H1 (cell line): ENCODE results near the gene RASAL2. TPM values are rescaled to one million over a fixed set of nuclear protein-coding genes. Genes with fewer than 3 reads are reported as not detected.
A peak's percentile ranks its signal among the peaks of the same experiment; 100 is the strongest.

Experiments used
- CTCF ChIA-PET: fragments of 300-600 bp; sonication (Branson Sonifier 250); formaldehyde crosslinking; loops from one replicate; lab custom pipeline; 2021; ENCODE audit not compliant: partially characterized antibody; lab: Charles Lee
- POLR2A ChIA-PET: fragments of 300-600 bp; sonication (Branson Sonifier 250); formaldehyde crosslinking; loops from one replicate; lab custom pipeline; 2021; ENCODE audit warnings: inconsistent platforms; ENCODE audit not compliant: partially characterized antibody; lab: Charles Lee
- DNase-seq, 2 experiments: peaks; one replicate each; pipeline versions ENCODE4 v3.0.0 to v3.0.0-alpha.2; 2010 to 2022; ENCODE audit warnings: low spot score in 2 of 2, low read depth in 1 of 2, mixed read lengths in 1 of 2
- FAIRE-seq: peaks from 2 replicates; lab custom pipeline; 2011; peaks lifted over from hg19 to GRCh38; lab: Jason Lieb, UNC
- H2AFZ ChIP-seq: 2 replicates; pipeline ENCODE4 v1.8.1; 2012; ENCODE audit warnings: low read length, inconsistent platforms
- H2AK5ac ChIP-seq: 2 replicates; pipeline ENCODE4 v1.6.1; 2013; ENCODE audit warnings: low read depth, low read length
- H2BK120ac ChIP-seq: replicated peaks from 2 replicates; pipeline ENCODE3; 2013; ENCODE audit warnings: low read depth, low read length, inconsistent platforms
- H2BK12ac ChIP-seq: 2 replicates; pipeline ENCODE4 v1.6.1; 2013; ENCODE audit warnings: low read depth, low read length
- H2BK15ac ChIP-seq: 2 replicates; pipeline ENCODE4 v1.6.1; 2013; ENCODE audit warnings: low read length
- H2BK20ac ChIP-seq: 2 replicates; pipeline ENCODE4 v1.6.1; 2013; ENCODE audit warnings: low read length
- H2BK5ac ChIP-seq: 2 replicates; pipeline ENCODE4 v1.6.1; 2013; ENCODE audit warnings: low read depth, low read length
- H3K14ac ChIP-seq: 2 replicates; pipeline ENCODE4 v1.6.1; 2013; ENCODE audit warnings: inconsistent platforms; ENCODE audit not compliant: insufficient read length
- H3K18ac ChIP-seq: 2 replicates; pipeline ENCODE4 v1.6.1; 2013; ENCODE audit warnings: low read length; ENCODE audit errors: extremely low read depth
- H3K23ac ChIP-seq: 2 replicates; pipeline ENCODE4 v1.6.1; 2013; ENCODE audit warnings: inconsistent platforms; ENCODE audit not compliant: insufficient read length
- H3K23me2 ChIP-seq: 2 replicates; pipeline ENCODE4 v1.6.1; 2013; ENCODE audit warnings: low read depth, low read length
- H3K27ac ChIP-seq: 2 replicates; pipeline ENCODE4 v1.6.1; 2011; ENCODE audit warnings: low read depth, low read length, inconsistent platforms
- H3K27me3 ChIP-seq, 4 experiments: replicated peaks in 1 of 4; 1 replicate in 1 of 4; 2 replicates in 3 of 4; pipeline versions ENCODE4 v1.6.1 to v1.8.1; 2011 to 2013; ENCODE audit warnings: low read length in 3 of 4, mild to moderate bottlenecking in 3 of 4, inconsistent platforms in 2 of 4, mixed read lengths in 2 of 4, moderate library complexity in 1 of 4; ENCODE audit not compliant: control insufficient read depth in 3 of 4, insufficient read depth in 3 of 4; ENCODE audit errors: extremely low read depth in 1 of 4
- H3K36me3 ChIP-seq, 4 experiments: 2 replicates each; pipeline versions ENCODE4 v1.6.1 to v1.8.1; 2011 to 2013; ENCODE audit warnings: mild to moderate bottlenecking in 4 of 4, low read length in 3 of 4, moderate library complexity in 2 of 4, control low read depth in 1 of 4, inconsistent platforms in 1 of 4; ENCODE audit not compliant: insufficient read depth in 4 of 4, control insufficient read depth in 2 of 4
- H3K4ac ChIP-seq: replicated peaks from 2 replicates; pipeline ENCODE3; 2013; ENCODE audit warnings: low read length, low read depth, mixed read lengths, inconsistent platforms; ENCODE audit not compliant: insufficient read length
- H3K4me1 ChIP-seq, 4 experiments: replicated peaks in 1 of 4; 1 replicate in 1 of 4; 2 replicates in 3 of 4; pipeline versions ENCODE4 v1.6.1 to v1.8.1; 2011 to 2013; ENCODE audit warnings: low read length in 3 of 4, inconsistent platforms in 2 of 4, mixed read lengths in 1 of 4; ENCODE audit not compliant: insufficient read depth in 4 of 4, control insufficient read depth in 3 of 4
- H3K4me2 ChIP-seq, 2 experiments: 2 replicates each; pipeline versions ENCODE4 v1.6.1 to v1.8.1; 2011 to 2013; ENCODE audit warnings: low read depth in 2 of 2, low read length in 2 of 2, control low read depth in 1 of 2, inconsistent platforms in 1 of 2, mild to moderate bottlenecking in 1 of 2; ENCODE audit not compliant: insufficient read depth in 1 of 2
- H3K4me3 ChIP-seq, 4 experiments: fragments of 200-600, 300-600 bp in 1 of 4; sonication (generic), shearing (Covaris generic), sonication (Bioruptor Twin) in 1 of 4; 2 replicates each; pipeline versions ENCODE4 v1.5.1 to v1.8.1; 2011 to 2016; ENCODE audit warnings: low read length in 4 of 4, low read depth in 3 of 4, control low read depth in 2 of 4, inconsistent platforms in 2 of 4, mild to moderate bottlenecking in 2 of 4, mixed read lengths in 1 of 4, moderate library complexity in 1 of 4; ENCODE audit not compliant: insufficient read depth in 2 of 4; ENCODE audit errors: extremely low read depth in 1 of 4
- H3K56ac ChIP-seq: replicated peaks from 2 replicates; pipeline ENCODE3; 2013; ENCODE audit warnings: low read depth, mild to moderate bottlenecking, mixed read lengths, low read length, inconsistent platforms; ENCODE audit not compliant: insufficient read length
- H3K79me1 ChIP-seq: 2 replicates; pipeline ENCODE4 v1.6.1; 2013; ENCODE audit warnings: low read depth, low read length, control low read depth
- H3K79me2 ChIP-seq, 2 experiments: 2 replicates each; pipeline versions ENCODE4 v1.6.1 to v1.8.1; 2012 to 2013; ENCODE audit warnings: low read length in 2 of 2, mild to moderate bottlenecking in 2 of 2, inconsistent platforms in 1 of 2; ENCODE audit not compliant: insufficient read depth in 2 of 2, control insufficient read depth in 1 of 2
- H3K9ac ChIP-seq, 4 experiments: replicated peaks in 1 of 4; 1 replicate in 1 of 4; 2 replicates in 3 of 4; pipeline versions ENCODE4 v1.6.1 to v1.8.1; 2011 to 2013; ENCODE audit warnings: low read depth in 3 of 4, low read length in 3 of 4, control low read depth in 2 of 4, mild to moderate bottlenecking in 2 of 4, moderate library complexity in 2 of 4, inconsistent platforms in 1 of 4; ENCODE audit errors: extremely low read depth in 1 of 4
- H3K9me3 ChIP-seq, 2 experiments: 2 replicates each; pipeline versions ENCODE4 v1.6.1 to v1.8.1; 2012 to 2013; ENCODE audit warnings: mild to moderate bottlenecking in 2 of 2, moderate library complexity in 2 of 2, control low read depth in 1 of 2, inconsistent platforms in 1 of 2, low read depth in 1 of 2, low read length in 1 of 2, mixed read lengths in 1 of 2; ENCODE audit not compliant: insufficient read depth in 2 of 2
- H4K20me1 ChIP-seq, 2 experiments: replicated peaks in 1 of 2; 2 replicates each; pipeline versions ENCODE3 to v1.8.1; 2011 to 2013; ENCODE audit warnings: inconsistent platforms in 2 of 2, low read length in 2 of 2, mild to moderate bottlenecking in 1 of 2; ENCODE audit not compliant: insufficient read depth in 2 of 2, control insufficient read depth in 1 of 2
- H4K5ac ChIP-seq: 2 replicates; pipeline ENCODE4 v1.6.1; 2013; ENCODE audit warnings: low read length, low read depth, mixed read lengths, inconsistent platforms; ENCODE audit not compliant: insufficient read length
- H4K8ac ChIP-seq: 2 replicates; pipeline ENCODE4 v1.8.0; 2013; ENCODE audit warnings: mild to moderate bottlenecking, moderate library complexity, low read length, inconsistent platforms; ENCODE audit not compliant: insufficient read depth; ENCODE audit errors: extremely low read depth
- H4K91ac ChIP-seq: replicated peaks from 2 replicates; pipeline ENCODE3; 2013; ENCODE audit warnings: low read length, mixed read lengths, inconsistent platforms; ENCODE audit not compliant: insufficient read length
- BCL11A ChIP-seq, 2 experiments: IDR thresholded peaks; one replicate each; pipeline ENCODE4 v1.6.1; 2011; ENCODE audit warnings: low read depth in 2 of 2, low read length in 2 of 2, mild to moderate bottlenecking in 2 of 2
- CHD2 ChIP-seq: IDR thresholded peaks from 2 replicates; pipeline ENCODE4 v1.6.1; 2012; ENCODE audit warnings: low read length, improper control_type of control experiment
- CTCF ChIP-seq, 3 experiments: IDR thresholded peaks; 1 replicate in 2 of 3; 2 replicates in 1 of 3; pipeline versions ENCODE4 v1.5.1 to v1.6.1; 2011; ENCODE audit warnings: low read length in 3 of 3, mild to moderate bottlenecking in 3 of 3, inconsistent platforms in 2 of 3, low read depth in 1 of 3, moderate library complexity in 1 of 3; ENCODE audit not compliant: insufficient read depth in 1 of 3; ENCODE audit errors: control extremely low read depth in 1 of 3
- KDM1A ChIP-seq: fragments of 200-600, 300-600 bp; sonication (generic); IDR thresholded peaks from 2 replicates; pipeline ENCODE4 v1.7.1; 2016; ENCODE audit warnings: mild to moderate bottlenecking, low read length, borderline replicate concordance
- RAD21 ChIP-seq, 2 experiments: IDR thresholded peaks in 1 of 2; conservative IDR thresholded peaks in 1 of 2; 2 replicates each; pipeline ENCODE4 v1.6.1; 2011; ENCODE audit warnings: low read depth in 2 of 2, low read length in 2 of 2, improper control_type of control experiment in 1 of 2, inconsistent platforms in 1 of 2, mild to moderate bottlenecking in 1 of 2, moderate library complexity in 1 of 2
- SIN3A ChIP-seq, 2 experiments: IDR thresholded peaks in 1 of 2; conservative IDR thresholded peaks in 1 of 2; 2 replicates each; pipeline ENCODE4 v1.6.1; 2011 to 2012; ENCODE audit warnings: low read length in 2 of 2, improper control_type of control experiment in 1 of 2, low read depth in 1 of 2, mild to moderate bottlenecking in 1 of 2
- TEAD4 ChIP-seq: IDR thresholded peaks from 2 replicates; pipeline ENCODE4 v1.6.1; 2012; ENCODE audit warnings: low read depth, low read length, inconsistent platforms, mixed read lengths
- USF2 ChIP-seq: IDR thresholded peaks from 2 replicates; pipeline ENCODE4 v1.6.1; 2011; ENCODE audit warnings: low read length, improper control_type of control experiment
- WGBS, 2 experiments: shearing (Covaris generic) in 1 of 2; methylation state at CpG; one replicate each; pipeline versions ENCODE4 v1.1.6 to v1.1.7; 2013 to 2015; ENCODE audit warnings: low lambda C conversion rate in 2 of 2, mixed read lengths in 2 of 2, inconsistent platforms in 1 of 2, low coverage in 1 of 2, missing lambda C conversion rate in 1 of 2; ENCODE audit not compliant: insufficient replicate concordance in 2 of 2, insufficient coverage in 1 of 2, insufficient read length in 1 of 2; ENCODE audit errors: extremely low coverage in 1 of 2, missing lambda C conversion rate in 1 of 2; 5-methylcytosine and 5-hydroxymethylcytosine counted together
- polyA plus RNA-seq, 7 experiments: library from polyadenylated mRNA; depleted of rRNA in 3 of 7; stranded (reverse) in 5 of 7; unstranded in 2 of 7; fragments of >200 nt in 5 of 7; fragments of 200-250 nt in 2 of 7; gene quantifications; 1 replicate in 5 of 7; 2 replicates in 1 of 7; 4 replicates in 1 of 7; pipeline versions ENCODE4 v1.2.1 to v1.2.3, GENCODE V29; 2011 to 2013; ENCODE audit warnings: missing spikeins in 2 of 7, mixed read lengths in 2 of 7
- total RNA-seq: library from RNA; stranded (reverse); fragmentation: NEBNext Ultra II Directional; extraction: Animal tissue kit (Norgen Biotek cat#: 25700); gene quantifications from 2 replicates; pipeline ENCODE4 v1.2.1, GENCODE V29; 2021

RASAL2 gene
- total and polyA plus RNA-seq, 2 of the 8 experiments (the other 6 are each of a cell fraction or from before 2014, with no cell fraction given): 15.9 to 32.5 TPM

- Histone ChIP-seq H3K79me1 (no peaks in the 10 kb centered on the region; the same call in 1 of the 2 replicates), H3K27me3 (no peaks in the 10 kb centered on the region), H2BK5ac (no peak within 1 kb of the TSS), H2BK20ac (no peak within 1 kb of the TSS), H3K23me2 (no peaks in the 10 kb centered on the region), H2AFZ (peak within 1 kb of the TSS; percentile 51), H2BK120ac (no peak within 1 kb of the TSS), H3K79me2 (no peaks in the 10 kb centered on the region), H3K9ac (no peak within 1 kb of the TSS), H3K56ac (no peak within 1 kb of the TSS), H4K20me1 (no peaks in the 10 kb centered on the region), H4K8ac (peak within 1 kb of the TSS; percentile 69; the same call in 1 of the 2 replicates), H3K4me3 (no peak within 1 kb of the TSS), H3K14ac (no peak within 1 kb of the TSS), H3K9me3 (no peaks in the 10 kb centered on the region), H3K4me1 (peaks cover 0 to 2% (median under 1%) of the 10 kb centered on the region in 4 experiments; a peak in 1 of 7 replicates), H4K5ac (no peak within 1 kb of the TSS), H2AK5ac (no peak within 1 kb of the TSS), H3K18ac (no peak within 1 kb of the TSS), H3K4ac (no peak within 1 kb of the TSS), H3K23ac (no peak within 1 kb of the TSS), H2BK12ac (no peak within 1 kb of the TSS), H3K36me3 (no peaks in the 10 kb centered on the region), H3K4me2 (no peak within 1 kb of the TSS), H2BK15ac (no peak within 1 kb of the TSS), H3K27ac (no peak within 1 kb of the TSS), H4K91ac (no peak within 1 kb of the TSS)
- DNase-seq: no peak
- POLR2A ChIA-PET: interaction anchor here (0.5 to 0.8 kb wide), 2 partner anchors 12 to 21 kb away, joined by 3 to 4 read pairs; no protein-coding TSS in a partner anchor
- 95% methylated on average over 17 of the region's 19 CpGs; no CpG with 5 or more reads in 1 of the 2 experiments for WGBS, 2 experiments
- CTCF ChIA-PET: interaction anchor here (0.6 to 7.5 kb wide), 11 partner anchors 9 to 213 kb away, joined by 3 to 83 read pairs (median 4); no protein-coding TSS in a partner anchor
- FAIRE-seq: no peak
- TF ChIP-seq RAD21 (IDR thresholded peaks at IDR 0.05 in 1 of 2, conservative IDR thresholded peaks at IDR 0.05 in 1 of 2; ENCODE audit: low read depth in 2 of 2, low read length in 2 of 2) (no peak), CTCF (IDR thresholded peaks at IDR 0.05; ENCODE audit: control extremely low read depth in 1 of 3, insufficient read depth in 1 of 3, low read depth in 1 of 3, low read length in 3 of 3) (no peak), CHD2 (no peak), BCL11A (IDR thresholded peaks at IDR 0.05; ENCODE audit: low read depth in 2 of 2, low read length in 2 of 2) (no peak), SIN3A (conservative IDR thresholded peaks at IDR 0.05 in 1 of 2, IDR thresholded peaks at IDR 0.05 in 1 of 2; ENCODE audit: low read depth in 1 of 2, low read length in 2 of 2) (no peak), KDM1A (no peak), TEAD4 (no peak), USF2 (no peak)
These were observed 418.8 kb downstream of the RASAL2 start, which contains the start of gene TEX35 for GRCh38 chr1:178512566-178513277. TSS of gene TEX35 (plus strand) at chr1:178513109. CDS start at chr1:178513189, 80 bp downstream.
